Activated CD4-positive, CD25-positive, alpha-beta regulatory T cell (primary cell): ENCODE measurements around the gene CDIP1.

ENCODE experiments used
- DNase-seq, 4 experiments: peaks; one replicate each; lab custom pipeline; 2025; lab: John Stamatoyannopoulos, UW

The CDIP1 gene

GRCh38 chr16:4488499-4488967, 50.0 kb downstream of the CDIP1 start:
- DNase-seq, result no peak

DNA sequence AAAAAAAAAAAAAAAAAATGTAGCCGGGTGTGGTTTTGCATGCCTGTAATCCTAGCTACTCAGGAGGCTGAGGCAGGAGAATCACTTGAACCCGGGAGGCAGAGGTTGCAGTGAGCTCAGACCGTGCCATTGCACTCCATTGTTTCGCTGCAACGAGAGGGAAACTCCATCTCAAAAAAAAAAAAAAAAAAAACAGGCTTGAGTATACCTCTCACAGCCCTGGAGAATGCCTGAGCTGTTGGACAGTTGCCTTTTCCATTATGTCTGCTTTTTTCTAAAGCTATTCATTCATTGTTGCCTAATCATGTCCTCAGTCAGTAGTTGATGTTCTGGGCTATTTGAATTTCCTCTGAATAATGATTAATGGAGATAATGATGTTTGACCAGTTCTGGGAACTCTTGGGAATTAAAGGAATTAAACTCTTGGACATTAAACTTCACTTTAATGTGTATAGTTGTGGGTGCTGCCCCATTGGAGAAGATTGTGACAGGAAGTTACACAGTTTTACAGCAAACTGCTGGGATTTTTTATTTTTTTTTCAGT, 50.5 kb downstream of the CDIP1 start:
- DNase-seq, result no peak

- DNase-seq, result no peak
Observed at GRCh38 chr16:4486126-4486893, 52.3 kb downstream of the CDIP1 start.

GRCh38 chr16:4481963-4482362, 56.6 kb downstream of the CDIP1 start:
- no peak for DNase-seq

DNA sequence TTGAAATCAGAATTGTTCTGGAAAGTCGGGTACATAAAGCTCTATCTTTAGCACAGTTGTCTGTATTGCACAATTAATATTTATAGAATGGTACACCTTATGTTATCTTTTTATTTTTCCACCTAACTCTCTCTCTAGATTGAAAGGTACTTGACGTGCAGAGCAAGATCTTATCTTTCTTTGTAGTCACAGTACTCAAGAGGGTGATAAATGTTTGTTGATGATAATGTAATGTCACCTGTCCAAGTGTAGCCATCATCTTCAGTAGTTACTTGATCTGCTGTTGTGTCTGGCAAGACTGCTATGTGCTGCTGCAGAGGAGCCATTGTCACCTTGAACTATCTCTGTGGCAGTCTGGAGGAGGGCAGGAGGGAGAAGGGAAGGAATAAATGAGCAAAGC, 57.0 kb downstream of the CDIP1 start:
- no peak for DNase-seq

DNA sequence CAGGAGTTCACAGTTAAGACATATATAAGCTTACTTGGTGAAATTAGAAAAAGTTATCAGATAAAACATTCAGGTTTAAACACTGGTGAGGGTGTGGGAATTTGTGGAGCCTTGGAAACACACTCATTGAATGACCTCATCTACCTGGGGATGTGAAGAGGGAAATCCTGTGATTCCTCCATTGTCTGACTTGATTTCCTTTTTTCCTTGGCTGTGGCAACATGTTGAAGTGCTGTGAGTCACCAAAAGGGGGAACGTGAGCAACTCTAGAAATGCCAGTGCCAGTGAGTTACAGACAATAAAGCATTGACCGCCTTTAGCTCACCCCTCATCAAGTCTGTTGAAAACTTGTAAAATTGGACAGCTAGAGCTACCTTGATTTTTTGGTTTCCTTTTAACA, 60.6 kb downstream of the CDIP1 start:
- no peak for DNase-seq

- DNase-seq, result peak; percentile 87 to 93 (median 91)
Observed at GRCh38 chr16:4475880-4476788, 62.4 kb downstream of the CDIP1 start, which contains the start of gene HMOX2. HMOX2 (plus strand) TSS chr16:4476398; CDS start chr16:4505525, 29,127 bp downstream.

- DNase-seq, result peak; percentile 52 to 73 (median 62)
Observed at GRCh38 chr16:4474192-4474961, 64.2 kb downstream of the CDIP1 start, which contains the start of gene NMRAL1. NMRAL1 (minus strand) TSS chr16:4474625; CDS start chr16:4474132, 493 bp downstream.

DNA sequence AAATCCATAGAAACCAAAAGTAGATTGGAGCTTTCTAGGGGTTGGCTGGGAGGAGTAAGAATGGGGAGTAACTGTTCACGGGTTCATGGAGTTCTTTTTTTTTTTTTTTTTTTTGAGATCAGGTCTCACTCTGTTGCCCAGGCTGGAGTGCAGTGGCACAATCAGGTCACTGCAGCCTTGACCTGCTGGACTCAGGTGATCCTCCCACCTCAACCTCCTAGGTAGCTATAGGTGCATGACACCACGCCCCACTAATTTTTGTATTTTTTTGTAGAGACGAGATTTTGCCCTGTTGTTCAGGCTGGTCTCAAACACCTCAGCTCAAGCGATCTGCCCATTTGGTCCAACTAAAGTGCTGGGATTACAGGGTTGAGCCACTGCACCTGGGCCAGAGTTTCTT, 65.7 kb downstream of the CDIP1 start:
- DNase-seq, result no peak

DNA sequence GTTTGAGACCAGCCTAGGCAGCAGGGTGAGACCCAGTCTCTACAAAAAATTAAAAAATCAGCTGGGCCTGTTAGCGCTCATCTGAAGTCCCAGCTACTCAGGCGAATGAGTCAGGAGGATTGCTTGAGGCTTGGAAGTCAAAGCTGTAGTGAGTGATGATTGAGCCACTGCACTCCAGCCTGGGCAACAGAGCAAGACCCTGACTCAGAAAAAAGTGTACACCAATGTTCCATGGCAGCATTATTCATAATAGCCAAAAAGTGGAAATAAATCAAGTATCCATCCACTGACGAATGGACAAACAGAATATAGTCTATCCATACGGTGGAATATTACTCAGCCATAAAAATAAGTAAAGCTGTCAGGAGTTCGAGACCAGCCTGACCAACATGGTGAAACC, 66.7 kb downstream of the CDIP1 start:
- DNase-seq, result no peak

DNA sequence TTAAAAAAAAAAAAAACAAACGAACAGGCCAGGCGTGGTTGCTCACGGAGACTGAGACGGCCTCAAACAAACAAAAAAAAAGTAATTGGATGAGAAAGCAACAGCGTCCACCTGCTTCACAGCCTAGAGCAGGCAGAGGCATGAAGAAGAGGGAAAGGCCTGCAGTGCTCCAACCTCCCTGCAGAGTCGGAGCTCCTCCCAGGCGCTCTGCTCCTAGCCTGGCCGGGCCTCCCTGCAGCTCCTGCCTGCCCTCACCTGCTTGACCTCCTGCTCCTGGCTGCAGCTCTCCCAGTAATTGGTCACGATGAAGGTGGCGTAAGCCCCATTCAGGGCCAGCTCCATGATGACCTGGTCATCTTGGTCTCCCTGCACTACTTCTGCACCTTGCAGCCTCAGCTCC, 69.6 kb downstream of the CDIP1 start:
- no peak for DNase-seq

DNA sequence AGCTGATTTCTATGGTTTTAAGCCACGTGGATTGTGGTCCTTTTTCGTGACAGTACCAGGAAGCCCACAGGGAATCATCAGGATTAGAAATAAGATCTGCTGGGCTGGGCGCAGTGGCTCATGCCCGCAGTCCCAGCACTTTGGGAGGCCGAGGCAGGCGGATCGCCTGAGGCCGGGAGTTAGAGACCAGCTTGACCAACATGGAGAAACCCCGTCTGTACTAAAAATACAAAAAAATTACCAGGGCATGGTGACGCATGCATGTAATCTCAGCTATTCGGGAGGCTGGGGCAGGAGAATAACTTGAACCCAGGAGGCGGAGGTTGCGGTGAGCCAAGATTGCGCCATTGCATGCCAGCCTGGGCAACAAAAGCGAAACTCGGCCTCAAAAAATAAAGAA, 70.7 kb downstream of the CDIP1 start:
- no peak for DNase-seq

DNA sequence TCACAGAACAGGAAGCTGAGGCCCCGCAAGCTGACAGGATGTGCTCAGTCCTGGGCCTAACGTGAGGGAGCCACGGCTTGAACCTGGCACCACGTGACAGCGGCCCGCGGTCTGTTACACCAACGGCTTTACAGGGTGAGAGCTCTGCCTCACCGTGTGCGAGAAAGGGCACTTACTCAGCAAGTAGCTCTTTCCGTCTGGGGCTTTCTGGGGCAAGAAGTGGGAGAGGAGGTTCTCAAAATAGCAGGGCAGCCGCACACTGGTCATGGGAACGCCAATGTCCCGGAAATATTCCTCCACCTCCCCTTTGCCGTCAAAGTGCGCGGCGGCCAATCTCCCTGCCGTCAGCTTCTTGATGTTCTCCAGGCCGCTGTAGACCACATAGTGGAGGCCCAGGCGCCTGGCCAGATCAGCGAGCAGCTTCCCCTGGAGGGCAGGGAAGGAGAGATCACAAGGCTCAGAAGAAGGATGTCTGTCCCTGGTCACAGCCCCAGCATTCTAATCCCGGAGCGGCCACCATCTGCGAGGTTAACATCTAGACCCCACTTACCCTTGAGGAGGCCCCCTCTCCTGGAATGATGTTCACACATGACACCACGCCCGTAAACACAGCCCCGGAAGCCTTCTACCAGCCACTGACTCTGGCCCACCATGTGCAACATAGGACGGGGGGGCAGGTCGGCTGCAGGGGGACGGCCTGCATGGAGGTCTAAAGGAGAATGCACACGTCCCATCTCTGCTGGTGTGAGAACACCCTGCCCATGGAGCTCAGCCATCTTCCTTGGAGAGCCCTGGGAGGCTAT, 72.4 kb downstream of the CDIP1 start:
- no peak for DNase-seq

DNA sequence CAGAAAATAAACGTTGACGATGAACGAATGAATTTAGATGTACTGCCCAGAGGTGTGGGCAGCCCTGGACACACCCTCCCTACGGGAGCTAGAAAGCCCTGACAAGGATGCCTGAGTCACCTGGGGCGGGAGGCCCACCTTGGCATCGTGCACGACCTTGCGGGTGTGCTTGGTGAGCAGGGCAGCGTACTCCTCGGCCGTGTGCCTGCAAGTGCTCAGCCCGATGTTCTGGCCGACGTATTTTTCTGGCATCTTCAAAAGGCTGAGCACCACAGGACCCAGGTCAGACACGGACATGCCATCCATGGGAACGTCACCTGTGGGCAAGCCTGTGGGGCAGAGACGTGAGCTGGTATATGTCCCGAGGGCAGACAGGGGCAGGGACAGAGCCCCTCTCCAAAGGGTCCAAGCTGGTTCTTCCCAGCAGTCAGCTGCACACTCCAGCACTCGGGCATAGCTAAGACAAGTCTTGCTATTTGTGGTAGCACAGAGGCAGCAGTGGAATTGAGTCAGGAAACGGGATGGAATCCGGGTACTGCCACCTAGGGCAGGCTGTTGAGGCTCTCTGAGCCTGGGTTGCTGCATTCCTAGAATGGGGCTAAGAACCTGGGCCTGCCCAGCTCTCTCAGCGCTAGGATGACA, 74.9 kb downstream of the CDIP1 start:
- DNase-seq, result no peak

GRCh38 chr16:4461250-4462085, 77.1 kb downstream of the CDIP1 start:
- DNase-seq, result no peak

DNA sequence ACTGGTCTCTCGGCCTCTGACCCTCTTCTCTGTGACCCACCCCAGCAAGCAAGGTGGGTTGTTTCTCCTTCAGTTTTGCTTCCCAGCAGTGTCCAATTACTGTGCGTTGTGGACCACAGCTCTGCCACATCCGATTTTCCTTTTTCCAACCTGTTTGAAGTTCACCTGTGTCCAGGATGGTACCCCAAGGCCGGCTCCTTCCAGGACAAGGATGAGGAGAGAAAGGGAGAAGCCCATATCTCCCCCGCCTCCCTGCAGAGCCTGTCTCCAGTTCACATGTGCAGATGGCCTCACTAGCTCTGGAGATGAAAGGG, 77.7 kb downstream of the CDIP1 start:
- DNase-seq, result no peak
